ENCODE measurements around the gene MAPKAP1.

DNA sequence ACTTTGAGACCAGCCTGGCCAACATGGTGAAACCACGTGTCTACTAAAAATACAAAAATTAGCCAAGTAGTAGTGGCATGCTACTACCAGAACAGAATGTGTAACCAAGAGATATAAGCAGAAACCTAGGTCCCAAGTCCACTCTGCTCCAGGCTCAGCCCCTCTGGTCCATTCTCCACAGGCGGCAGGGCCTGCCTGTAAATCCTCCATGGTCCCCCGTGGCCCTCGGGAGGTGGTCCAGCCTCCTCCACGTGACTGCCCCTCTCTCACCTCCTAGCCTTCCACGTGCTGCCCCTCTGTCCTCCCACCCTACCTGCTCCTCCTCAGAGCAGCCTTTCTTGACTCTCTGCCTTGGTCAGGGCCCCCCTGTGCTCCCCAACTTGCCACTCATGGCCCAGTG lies 318.0 kb downstream of the MAPKAP1 start:
- TF ChIP-seq CTCF (conservative IDR thresholded peaks at IDR 0.05; ENCODE audit: low read depth in 2 of 2) (no peak), STAT1 (IDR thresholded peaks at IDR 0.05; ENCODE audit: unreplicated experiment) (no peak), EZH2phosphoT487 (IDR thresholded peaks at IDR 0.05; ENCODE audit: unreplicated experiment) (no peak), JUNB (IDR thresholded peaks at IDR 0.05; ENCODE audit: unreplicated experiment) (no peak)
- TF ChIP-seq, protein P1, sequence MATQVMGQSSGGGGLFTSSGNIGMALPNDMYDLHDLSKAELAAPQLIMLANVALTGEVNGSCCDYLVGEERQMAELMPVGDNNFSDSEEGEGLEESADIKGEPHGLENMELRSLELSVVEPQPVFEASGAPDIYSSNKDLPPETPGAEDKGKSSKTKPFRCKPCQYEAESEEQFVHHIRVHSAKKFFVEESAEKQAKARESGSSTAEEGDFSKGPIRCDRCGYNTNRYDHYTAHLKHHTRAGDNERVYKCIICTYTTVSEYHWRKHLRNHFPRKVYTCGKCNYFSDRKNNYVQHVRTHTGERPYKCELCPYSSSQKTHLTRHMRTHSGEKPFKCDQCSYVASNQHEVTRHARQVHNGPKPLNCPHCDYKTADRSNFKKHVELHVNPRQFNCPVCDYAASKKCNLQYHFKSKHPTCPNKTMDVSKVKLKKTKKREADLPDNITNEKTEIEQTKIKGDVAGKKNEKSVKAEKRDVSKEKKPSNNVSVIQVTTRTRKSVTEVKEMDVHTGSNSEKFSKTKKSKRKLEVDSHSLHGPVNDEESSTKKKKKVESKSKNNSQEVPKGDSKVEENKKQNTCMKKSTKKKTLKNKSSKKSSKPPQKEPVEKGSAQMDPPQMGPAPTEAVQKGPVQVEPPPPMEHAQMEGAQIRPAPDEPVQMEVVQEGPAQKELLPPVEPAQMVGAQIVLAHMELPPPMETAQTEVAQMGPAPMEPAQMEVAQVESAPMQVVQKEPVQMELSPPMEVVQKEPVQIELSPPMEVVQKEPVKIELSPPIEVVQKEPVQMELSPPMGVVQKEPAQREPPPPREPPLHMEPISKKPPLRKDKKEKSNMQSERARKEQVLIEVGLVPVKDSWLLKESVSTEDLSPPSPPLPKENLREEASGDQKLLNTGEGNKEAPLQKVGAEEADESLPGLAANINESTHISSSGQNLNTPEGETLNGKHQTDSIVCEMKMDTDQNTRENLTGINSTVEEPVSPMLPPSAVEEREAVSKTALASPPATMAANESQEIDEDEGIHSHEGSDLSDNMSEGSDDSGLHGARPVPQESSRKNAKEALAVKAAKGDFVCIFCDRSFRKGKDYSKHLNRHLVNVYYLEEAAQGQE (IDR thresholded peaks at IDR 0.05; ENCODE audit: unreplicated experiment) = no peak

All from GM23338 (cell line).